ENCODE measurements around the gene HTT. TPM values are rescaled to one million over a fixed set of nuclear protein-coding genes. Genes with fewer than 3 reads are reported as not detected.
"Not testable (repeated sequence)": the region's sequence is repeated elsewhere in the genome, so short reads cannot be mapped to it uniquely, and the experiment has no call there.

Gene HTT
- total RNA-seq, 1 donor from 2014 or later, result 65.2 TPM

DNA sequence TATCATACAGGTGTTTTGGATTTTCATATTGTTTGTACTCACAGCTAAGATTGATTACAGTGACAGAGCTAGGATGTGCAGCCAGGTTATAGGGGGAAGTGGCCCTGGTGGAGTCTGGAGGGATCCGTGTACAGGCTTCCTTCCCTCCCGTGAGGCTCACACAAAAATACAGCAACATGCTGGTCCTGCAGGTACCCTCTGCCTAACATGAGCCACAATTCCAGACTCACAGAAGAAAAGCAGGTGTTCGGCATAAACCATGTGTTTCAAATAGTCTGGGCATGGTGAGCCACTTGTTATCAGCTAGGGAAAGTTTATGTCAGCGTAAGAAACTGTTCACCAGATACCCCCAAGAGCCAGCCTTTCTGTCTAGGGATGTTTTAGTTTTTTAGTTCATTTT, 82.9 kb downstream of the HTT start:
- H3K9me3 Mint-ChIP-seq (ENCODE audit: unreplicated experiment), result peaks cover 10% of the 10 kb centered on the region

GRCh38 chr4:3158841-3159240, 84.4 kb downstream of the HTT start:
- Histone ChIP-seq H3K4me2 (ENCODE audit: low read length) (no peak overlapping the region), H4K20me1 (ENCODE audit: insufficient read depth, low read length) (peaks cover 10% of the 10 kb centered on the region), H3K9ac (ENCODE audit: low read length) (no peak overlapping the region), H3K36me3 (ENCODE audit: insufficient read depth, low read length) (peaks cover 24% of the 10 kb centered on the region), H3K27me3 (ENCODE audit: insufficient read depth, low read length) (no peaks in the 10 kb centered on the region), H3K79me2 (ENCODE audit: insufficient read depth, low read length) (peaks cover 3% of the 10 kb centered on the region), H3K4me1 (ENCODE audit: insufficient read depth, low read length) (no peaks in the 10 kb centered on the region), H3K27ac (ENCODE audit: low read depth, low read length) (no peak overlapping the region), H3K4me3 (ENCODE audit: insufficient read depth, low read depth, low read length) (no peak overlapping the region), H3K9me3 (ENCODE audit: insufficient read depth, low read depth, low read length) (no peaks in the 10 kb centered on the region), H2AFZ (ENCODE audit: low read depth, low read length) (no peak overlapping the region)
- Mint-ChIP-seq H3K36me3 (ENCODE audit: low read depth, unreplicated experiment) (peaks cover 38% of the 10 kb centered on the region), H3K9me3 (ENCODE audit: unreplicated experiment) (peaks cover 21% of the 10 kb centered on the region), H3K4me3 (ENCODE audit: unreplicated experiment) (no peak overlapping the region), H3K4me1 (ENCODE audit: low read depth, unreplicated experiment) (no peaks in the 10 kb centered on the region), H3K27ac (ENCODE audit: unreplicated experiment) (no peak overlapping the region), H3K27me3 (ENCODE audit: low read depth, unreplicated experiment) (no peaks in the 10 kb centered on the region)
- FAIRE-seq, result no peak
- TF ChIP-seq EZH2 (IDR thresholded peaks at IDR 0.05; ENCODE audit: insufficient read depth, low read length) (no peak), CTCF (IDR thresholded peaks at IDR 0.05; ENCODE audit: insufficient read depth, low read depth, low read length) (no peak)
- no peak for DNase-seq (ENCODE audit: low read depth)

More for the DNA sequence above, 82.9 kb downstream of the HTT start:
- Mint-ChIP-seq H3K4me1 (ENCODE audit: low read depth, unreplicated experiment) (no peaks in the 10 kb centered on the region), H3K27ac (ENCODE audit: unreplicated experiment) (no peak overlapping the region), H3K27me3 (ENCODE audit: low read depth, unreplicated experiment) (no peaks in the 10 kb centered on the region), H3K4me3 (ENCODE audit: unreplicated experiment) (no peak overlapping the region), H3K36me3 (ENCODE audit: low read depth, unreplicated experiment) (peaks cover 28% of the 10 kb centered on the region)
- Histone ChIP-seq H2AFZ (ENCODE audit: low read depth, low read length) (no peak overlapping the region), H3K27me3 (ENCODE audit: insufficient read depth, low read length) (no peaks in the 10 kb centered on the region), H3K27ac (ENCODE audit: low read depth, low read length) (no peak overlapping the region), H3K4me3 (ENCODE audit: insufficient read depth, low read depth, low read length) (no peak overlapping the region), H3K9me3 (ENCODE audit: insufficient read depth, low read depth, low read length) (no peaks in the 10 kb centered on the region), H3K4me2 (ENCODE audit: low read length) (no peak overlapping the region), H3K4me1 (ENCODE audit: insufficient read depth, low read length) (no peaks in the 10 kb centered on the region), H3K9ac (ENCODE audit: low read length) (no peak overlapping the region), H3K36me3 (ENCODE audit: insufficient read depth, low read length) (peaks cover 31% of the 10 kb centered on the region), H4K20me1 (ENCODE audit: insufficient read depth, low read length) (peaks cover 10% of the 10 kb centered on the region), H3K79me2 (ENCODE audit: insufficient read depth, low read length) (peaks cover 2% of the 10 kb centered on the region)
- no peak for TF ChIP-seq EZH2 (IDR thresholded peaks at IDR 0.05; ENCODE audit: insufficient read depth, low read length)
- no peak for TF ChIP-seq CTCF (IDR thresholded peaks at IDR 0.05; ENCODE audit: insufficient read depth, low read depth, low read length)
- DNase-seq (ENCODE audit: low read depth) (no peak), FAIRE-seq (no peak)

DNA sequence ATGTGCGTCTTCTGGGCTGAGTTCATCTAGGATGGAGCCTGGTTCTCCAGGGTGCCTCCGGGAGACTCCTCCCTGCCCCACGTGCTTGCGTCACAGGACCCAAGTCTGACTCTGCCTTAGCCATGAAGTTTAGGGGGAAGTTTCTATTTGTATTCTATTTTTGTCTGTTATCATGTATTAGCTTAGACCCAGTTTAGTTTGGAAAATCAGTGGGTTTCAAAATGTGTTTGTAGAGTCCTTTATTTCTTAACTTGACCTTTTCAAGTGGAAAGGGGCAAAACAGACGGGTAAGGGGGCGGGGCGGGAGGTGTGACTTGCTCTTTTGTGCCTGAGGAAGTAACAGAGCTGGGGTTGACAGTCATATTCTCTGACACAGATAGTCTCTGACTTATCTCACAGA, 86.0 kb downstream of the HTT start:
- no peak for DNase-seq (ENCODE audit: low read depth)
- FAIRE-seq, result no peak

GRCh38 chr4:3161044-3161443, 86.6 kb downstream of the HTT start:
- H3K27me3 Mint-ChIP-seq (ENCODE audit: low read depth, unreplicated experiment); FAIRE-seq; H2AFZ ChIP-seq (ENCODE audit: low read depth, low read length); H3K4me3 ChIP-seq (ENCODE audit: insufficient read depth, low read depth, low read length); DNase-seq (ENCODE audit: low read depth); H3K79me2 ChIP-seq (ENCODE audit: insufficient read depth, low read length); H4K20me1 ChIP-seq (ENCODE audit: insufficient read depth, low read length); H3K9me3 ChIP-seq (ENCODE audit: insufficient read depth, low read depth, low read length); H3K4me1 ChIP-seq (ENCODE audit: insufficient read depth, low read length); H3K4me2 ChIP-seq (ENCODE audit: low read length); H3K4me1 Mint-ChIP-seq (ENCODE audit: low read depth, unreplicated experiment); H3K27ac ChIP-seq (ENCODE audit: low read depth, low read length); H3K27ac Mint-ChIP-seq (ENCODE audit: unreplicated experiment); H3K9ac ChIP-seq (ENCODE audit: low read length); H3K4me3 Mint-ChIP-seq (ENCODE audit: unreplicated experiment); H3K27me3 ChIP-seq (ENCODE audit: insufficient read depth, low read length): not testable (repeated sequence)
- H3K36me3 Mint-ChIP-seq (ENCODE audit: low read depth, unreplicated experiment), result peaks cover 40% of the 10 kb centered on the region
- H3K36me3 ChIP-seq (ENCODE audit: insufficient read depth, low read length), result peaks cover 15% of the 10 kb centered on the region
- H3K9me3 Mint-ChIP-seq (ENCODE audit: unreplicated experiment), result peaks cover 27% of the 10 kb centered on the region

More for the DNA sequence above, 86.0 kb downstream of the HTT start:
- Histone ChIP-seq H2AFZ (ENCODE audit: low read depth, low read length) (no peak overlapping the region), H3K9ac (ENCODE audit: low read length) (no peak overlapping the region), H3K27me3 (ENCODE audit: insufficient read depth, low read length) (no peaks in the 10 kb centered on the region), H3K9me3 (ENCODE audit: insufficient read depth, low read depth, low read length) (no peaks in the 10 kb centered on the region), H3K27ac (ENCODE audit: low read depth, low read length) (no peak overlapping the region), H3K4me2 (ENCODE audit: low read length) (no peak overlapping the region), H4K20me1 (ENCODE audit: insufficient read depth, low read length) (peaks cover 5% of the 10 kb centered on the region), H3K36me3 (ENCODE audit: insufficient read depth, low read length) (peaks cover 15% of the 10 kb centered on the region), H3K4me1 (ENCODE audit: insufficient read depth, low read length) (no peaks in the 10 kb centered on the region), H3K4me3 (ENCODE audit: insufficient read depth, low read depth, low read length) (no peak overlapping the region), H3K79me2 (ENCODE audit: insufficient read depth, low read length) (peaks cover 3% of the 10 kb centered on the region)
- Mint-ChIP-seq H3K27ac (ENCODE audit: unreplicated experiment) (no peak overlapping the region), H3K27me3 (ENCODE audit: low read depth, unreplicated experiment) (no peaks in the 10 kb centered on the region), H3K4me1 (ENCODE audit: low read depth, unreplicated experiment) (no peaks in the 10 kb centered on the region), H3K36me3 (ENCODE audit: low read depth, unreplicated experiment) (peaks cover 38% of the 10 kb centered on the region), H3K9me3 (ENCODE audit: unreplicated experiment) (peaks cover 27% of the 10 kb centered on the region), H3K4me3 (ENCODE audit: unreplicated experiment) (no peak overlapping the region)
- no peak for TF ChIP-seq EZH2 (IDR thresholded peaks at IDR 0.05; ENCODE audit: insufficient read depth, low read length)
- TF ChIP-seq CTCF (IDR thresholded peaks at IDR 0.05; ENCODE audit: insufficient read depth, low read depth, low read length), result no peak

Data from astrocyte (in vitro differentiated cells and primary cell).